ENCODE results near the gene HEXA.

DNA sequence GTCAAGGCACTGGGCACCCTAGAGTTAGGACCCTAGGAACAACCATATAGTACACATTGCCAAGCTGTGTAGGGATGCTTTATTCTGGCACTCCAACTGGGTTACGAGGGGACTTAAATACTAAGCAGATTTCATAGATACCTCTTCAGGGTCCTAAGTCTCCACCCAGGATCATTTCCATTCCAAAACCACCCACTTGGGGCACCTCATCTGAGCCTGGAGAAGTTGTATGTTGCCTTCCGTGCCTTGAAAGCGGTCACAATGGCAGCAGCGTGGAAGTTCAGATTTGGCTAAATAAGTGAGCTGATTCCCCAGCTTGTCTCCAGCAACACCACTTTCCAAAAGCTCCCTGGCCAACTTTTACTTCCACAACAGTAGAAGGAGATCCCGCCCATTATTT, 26.9 kb upstream of the HEXA start:
- TF ChIP-seq TAF1 (IDR thresholded peaks at IDR 0.05; ENCODE audit: low read depth, low read length) (no peak), EP300 (IDR thresholded peaks at IDR 0.05; ENCODE audit: borderline replicate concordance in 1 of 2, low read depth in 2 of 2, low read length in 2 of 2) (no peak), POU5F1 (IDR thresholded peaks at IDR 0.05; ENCODE audit: low read depth, low read length) (no peak), TEAD4 (IDR thresholded peaks at IDR 0.05; ENCODE audit: low read depth, low read length) (no peak), CTCF (IDR thresholded peaks at IDR 0.05; ENCODE audit: control extremely low read depth in 1 of 3, insufficient read depth in 1 of 3, low read depth in 1 of 3, low read length in 3 of 3) (no peak), CHD1 (IDR thresholded peaks at IDR 0.05; ENCODE audit: low read depth, low read length) (no peak), KDM5A (IDR thresholded peaks at IDR 0.05; ENCODE audit: low read length) (no peak), PHF8 (conservative IDR thresholded peaks at IDR 0.05; ENCODE audit: low read depth, low read length) (no peak), JUND (IDR thresholded peaks at IDR 0.05; ENCODE audit: low read length) (no peak), SRF (IDR thresholded peaks at IDR 0.05; ENCODE audit: low read depth, low read length) (no peak), POLR2A (IDR thresholded peaks at IDR 0.05; ENCODE audit: control extremely low read depth in 1 of 2, low read depth in 2 of 2, low read length in 2 of 2) (no peak)
- TF ChIP-seq, protein P1, sequence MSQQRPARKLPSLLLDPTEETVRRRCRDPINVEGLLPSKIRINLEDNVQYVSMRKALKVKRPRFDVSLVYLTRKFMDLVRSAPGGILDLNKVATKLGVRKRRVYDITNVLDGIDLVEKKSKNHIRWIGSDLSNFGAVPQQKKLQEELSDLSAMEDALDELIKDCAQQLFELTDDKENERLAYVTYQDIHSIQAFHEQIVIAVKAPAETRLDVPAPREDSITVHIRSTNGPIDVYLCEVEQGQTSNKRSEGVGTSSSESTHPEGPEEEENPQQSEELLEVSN (IDR thresholded peaks at IDR 0.05): no peak
